ENCODE data around the gene F2RL1.
"Not testable (repeated sequence)": the region's sequence is repeated elsewhere in the genome, so short reads cannot be mapped to it uniquely, and the experiment has no call there.

The F2RL1 gene, protein sequence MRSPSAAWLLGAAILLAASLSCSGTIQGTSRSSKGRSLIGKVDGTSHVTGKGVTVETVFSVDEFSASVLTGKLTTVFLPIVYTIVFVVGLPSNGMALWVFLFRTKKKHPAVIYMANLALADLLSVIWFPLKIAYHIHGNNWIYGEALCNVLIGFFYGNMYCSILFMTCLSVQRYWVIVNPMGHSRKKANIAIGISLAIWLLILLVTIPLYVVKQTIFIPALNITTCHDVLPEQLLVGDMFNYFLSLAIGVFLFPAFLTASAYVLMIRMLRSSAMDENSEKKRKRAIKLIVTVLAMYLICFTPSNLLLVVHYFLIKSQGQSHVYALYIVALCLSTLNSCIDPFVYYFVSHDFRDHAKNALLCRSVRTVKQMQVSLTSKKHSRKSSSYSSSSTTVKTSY

GRCh38 chr5:76818844-76819831, at the start of gene F2RL1:
F2RL1 (plus strand) TSS chr5:76819030; CDS start chr5:76819183, 153 bp downstream.
- DNase-seq: no peak

DNA sequence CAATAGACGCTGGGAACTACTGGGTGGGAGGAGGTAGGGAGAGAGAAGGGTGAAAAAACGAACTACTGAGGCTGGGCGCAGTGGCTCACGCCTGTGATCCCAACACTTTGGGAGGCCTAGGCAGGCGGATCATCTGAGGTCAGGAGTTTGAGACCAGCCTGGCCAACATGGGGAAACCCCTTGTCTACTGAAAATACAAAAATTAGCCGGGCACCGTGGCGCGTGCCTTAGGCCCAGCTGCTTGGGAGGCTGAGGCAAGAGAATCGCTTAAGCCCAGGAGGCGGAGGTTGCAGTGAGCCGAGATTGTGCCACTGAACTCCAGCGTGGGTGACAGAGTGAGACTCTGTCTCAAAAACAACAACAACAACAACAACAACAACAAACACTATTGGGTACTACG, 47.8 kb upstream of the F2RL1 start:
- DNase-seq: not testable (repeated sequence)

DNA sequence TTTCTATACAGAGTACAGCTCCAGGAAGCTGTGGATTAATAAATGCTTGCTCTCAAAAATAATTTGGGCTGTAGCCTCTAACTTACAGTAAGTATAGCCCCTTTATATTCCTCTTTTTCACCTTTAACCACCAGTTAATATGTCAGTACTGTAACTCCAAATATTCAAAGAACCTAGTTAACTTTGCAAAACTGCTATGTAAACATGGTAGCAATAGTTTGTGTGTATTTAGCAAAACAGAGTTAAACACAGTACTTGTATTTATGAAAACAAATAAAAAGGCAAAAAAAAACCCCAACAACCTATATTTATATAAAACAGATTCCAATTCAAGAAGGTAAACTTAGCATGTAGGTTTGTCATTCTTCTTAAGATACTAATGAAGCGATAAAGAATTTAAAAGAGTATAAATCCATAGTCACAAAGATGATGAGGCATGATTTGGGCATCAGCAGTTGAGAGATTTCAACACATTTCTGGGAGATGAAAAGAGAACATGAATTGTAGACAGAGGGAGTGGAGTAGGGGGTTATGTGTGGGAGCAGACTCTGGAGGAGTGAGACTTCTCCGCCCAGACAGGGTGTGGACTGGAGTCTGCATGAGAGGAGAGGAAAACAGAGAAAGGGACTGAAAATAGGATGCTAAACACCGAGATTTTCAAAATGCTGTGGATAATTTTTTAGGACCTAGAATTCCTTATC, 47.0 kb upstream of the F2RL1 start:
- no peak for DNase-seq

GRCh38 chr5:76775921-76776320, 42.9 kb upstream of the F2RL1 start:
- no peak for DNase-seq

GRCh38 chr5:76776391-76776790, 42.4 kb upstream of the F2RL1 start:
- no peak for DNase-seq

- DNase-seq: not testable (repeated sequence)
Measured at GRCh38 chr5:76780616-76781015, 38.2 kb upstream of the F2RL1 start.

GRCh38 chr5:76781775-76782174, 37.1 kb upstream of the F2RL1 start:
- no peak for DNase-seq

- no peak for DNase-seq
Measured at GRCh38 chr5:76782444-76782843, 36.4 kb upstream of the F2RL1 start.

DNA sequence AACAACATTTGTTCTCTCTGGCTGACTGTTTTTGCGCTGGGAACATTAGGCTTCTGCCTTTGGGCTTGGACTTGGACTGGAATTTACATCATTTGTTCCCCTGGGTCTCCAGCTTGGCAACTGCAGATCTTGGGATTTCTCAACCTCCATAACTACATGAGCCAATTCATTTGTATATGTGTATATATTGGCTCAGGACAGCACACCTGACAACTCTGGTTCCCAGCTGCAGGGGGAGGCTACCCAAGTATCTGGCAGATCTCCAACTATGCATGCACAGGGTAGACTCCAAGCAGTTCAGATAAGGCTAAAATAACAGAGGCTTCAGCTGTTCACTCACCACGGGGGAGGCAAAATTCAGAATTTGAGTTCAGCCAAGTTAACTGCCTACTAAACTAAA, 31.6 kb upstream of the F2RL1 start:
- DNase-seq: no peak

GRCh38 chr5:76788362-76788761, 30.5 kb upstream of the F2RL1 start:
- no peak for DNase-seq

DNA sequence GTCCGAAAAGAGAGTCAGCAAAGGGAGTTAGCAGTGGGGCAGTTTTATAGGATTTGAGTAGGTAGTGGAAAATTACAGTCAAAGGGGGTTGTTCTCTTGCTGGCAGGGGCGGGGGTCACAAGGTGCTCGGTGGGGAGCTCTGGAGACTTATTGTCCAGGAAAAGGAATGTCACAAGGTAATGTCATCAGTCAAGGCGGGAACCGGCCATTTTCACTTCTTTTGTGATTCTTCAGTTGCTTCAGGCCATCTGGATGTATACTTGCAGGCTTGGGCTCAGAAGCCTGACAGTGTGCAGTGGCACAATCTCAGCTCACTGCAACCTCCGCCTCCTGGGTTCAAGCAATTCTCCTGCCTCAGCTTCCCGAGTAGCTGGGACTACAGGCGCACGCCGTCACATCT, 29.6 kb upstream of the F2RL1 start:
- DNase-seq: not testable (repeated sequence)

DNA sequence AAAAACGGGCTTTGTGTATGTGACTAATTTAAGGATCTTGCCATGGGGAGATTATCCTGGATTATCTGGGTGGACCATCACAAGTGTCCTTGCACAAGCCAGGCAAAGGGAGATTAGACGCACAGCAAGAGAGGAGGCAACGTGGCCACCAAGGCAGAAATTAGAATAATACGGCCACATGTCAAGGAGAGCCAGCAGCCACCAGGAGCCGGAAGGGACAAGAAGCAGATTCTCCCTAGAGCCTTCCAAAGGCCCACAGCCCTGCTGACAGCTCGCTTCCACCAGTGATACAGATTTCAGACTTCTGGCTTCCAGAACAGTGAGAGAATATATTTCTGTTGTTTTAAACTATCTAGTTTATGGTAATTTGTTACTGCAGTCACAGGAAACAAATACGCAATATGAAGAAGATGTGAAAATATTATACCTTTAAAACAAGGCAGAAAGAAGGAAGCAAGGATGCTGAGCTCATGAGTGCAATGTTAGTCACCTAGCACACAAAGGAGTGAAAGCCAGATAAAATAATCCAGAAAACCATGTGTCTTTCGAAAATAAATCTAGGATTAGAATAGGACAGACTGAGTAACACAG, 28.7 kb upstream of the F2RL1 start:
- DNase-seq: no peak

- DNase-seq: no peak
Measured at GRCh38 chr5:76790632-76791290, 28.1 kb upstream of the F2RL1 start.

DNA sequence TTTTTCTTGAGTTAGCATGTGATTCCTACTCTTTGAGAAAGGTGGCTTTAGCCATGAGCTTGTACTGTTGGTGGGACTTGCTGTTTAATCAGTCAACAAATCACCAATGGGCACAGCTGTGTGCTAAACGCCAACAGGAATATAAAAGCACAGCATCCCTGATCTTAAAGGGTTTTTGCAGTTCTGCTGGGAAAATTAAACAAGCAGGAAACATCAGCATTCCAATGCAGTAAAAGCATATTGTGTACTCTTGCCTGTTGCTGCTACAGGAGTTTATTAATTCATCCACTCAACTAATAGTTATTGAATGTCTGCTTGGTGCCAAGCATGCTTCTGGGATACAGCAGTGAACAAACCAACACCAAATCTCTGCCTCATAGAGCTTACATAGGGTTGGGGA, 27.4 kb upstream of the F2RL1 start:
- DNase-seq: no peak

DNA sequence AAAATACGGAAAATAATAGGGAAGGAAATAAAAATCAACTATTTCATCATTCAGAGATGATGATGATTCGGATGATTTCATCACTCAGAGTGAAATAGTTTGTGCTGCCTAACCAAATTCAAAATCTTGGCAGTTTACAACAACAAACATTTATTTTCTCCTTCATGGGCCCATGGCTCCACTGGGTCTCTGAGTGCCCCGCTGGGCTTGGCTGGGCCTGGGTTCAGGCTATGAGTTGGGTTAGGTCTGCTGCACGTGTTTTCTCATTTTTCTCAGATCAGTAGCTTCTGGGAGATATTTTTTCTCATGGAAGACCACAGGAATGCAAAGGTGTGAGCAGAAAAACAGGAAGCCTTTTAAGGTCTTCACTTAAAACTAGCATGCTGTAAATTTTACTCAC, 24.0 kb upstream of the F2RL1 start:
- DNase-seq: no peak

DNA sequence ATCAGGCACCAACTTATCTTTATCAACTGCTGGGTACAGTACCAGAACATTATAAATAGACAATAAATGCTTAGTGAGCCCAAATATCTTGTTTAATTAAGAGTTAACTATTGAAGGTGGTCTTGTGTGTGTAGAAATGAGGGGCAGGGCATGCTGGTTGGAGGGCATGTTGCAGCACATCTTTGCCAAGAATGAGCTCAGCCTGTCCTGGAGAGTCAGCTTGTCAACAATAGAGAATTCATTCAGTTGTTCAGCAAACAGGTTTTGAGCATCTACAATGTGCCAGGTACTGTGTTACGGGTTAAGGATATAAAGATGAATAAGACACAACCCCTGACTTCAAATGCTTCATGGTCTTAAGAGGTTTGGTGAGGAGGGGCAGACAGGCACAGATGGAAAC, 19.2 kb upstream of the F2RL1 start:
- no peak for DNase-seq

DNA sequence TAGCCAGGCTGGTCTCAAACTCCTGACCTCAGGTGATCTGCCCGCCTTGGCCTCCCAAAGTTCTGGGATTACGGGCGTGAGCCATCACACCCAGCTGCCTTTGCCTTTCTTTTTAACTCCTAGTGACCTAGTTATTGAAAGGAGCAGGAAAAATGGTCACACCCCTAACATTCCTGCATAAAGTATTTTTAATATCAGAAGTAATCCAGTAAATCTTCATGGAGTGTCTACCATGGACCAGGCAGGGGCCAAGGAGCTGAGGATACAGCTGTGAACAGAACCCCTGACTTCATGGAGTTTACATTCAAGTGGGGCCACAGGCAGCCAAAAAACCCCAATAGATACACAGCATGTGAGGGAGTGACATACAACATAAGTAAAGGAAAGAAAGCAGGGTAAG, 18.3 kb upstream of the F2RL1 start:
- no peak for DNase-seq

DNA sequence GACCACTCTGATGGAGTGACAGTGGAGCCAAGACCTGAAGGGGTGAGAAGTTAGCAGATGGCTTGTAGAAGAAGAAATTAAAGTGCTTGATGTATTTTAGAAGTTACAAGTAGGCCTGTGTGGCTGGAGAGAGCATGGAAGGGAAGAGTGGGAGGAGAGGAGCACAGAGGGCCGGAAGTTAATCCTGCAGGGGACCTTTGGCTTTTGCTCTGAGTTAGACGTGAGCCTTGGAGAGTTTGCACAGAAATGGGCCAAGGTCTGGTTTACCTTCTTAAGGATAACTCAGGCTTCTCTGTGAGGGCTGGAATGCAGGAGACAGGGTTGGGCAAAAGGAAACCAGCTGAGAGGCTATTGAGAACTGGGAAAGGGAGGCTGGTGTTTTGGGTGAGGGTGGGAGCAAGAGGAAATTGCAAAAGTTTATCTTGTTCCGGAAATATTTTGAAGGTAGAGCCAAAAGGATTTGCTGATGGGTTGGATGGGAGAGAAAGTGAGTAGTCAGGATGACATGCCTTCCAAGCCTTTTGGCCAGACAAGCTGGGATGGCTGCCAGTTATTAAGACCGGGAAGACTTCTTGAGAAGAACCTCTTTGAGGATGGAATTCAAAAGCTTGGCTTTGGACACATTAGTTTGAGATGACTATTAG, 17.5 kb upstream of the F2RL1 start:
- no peak for DNase-seq

GRCh38 chr5:76801803-76802195, 17.0 kb upstream of the F2RL1 start:
- DNase-seq: no peak

DNA sequence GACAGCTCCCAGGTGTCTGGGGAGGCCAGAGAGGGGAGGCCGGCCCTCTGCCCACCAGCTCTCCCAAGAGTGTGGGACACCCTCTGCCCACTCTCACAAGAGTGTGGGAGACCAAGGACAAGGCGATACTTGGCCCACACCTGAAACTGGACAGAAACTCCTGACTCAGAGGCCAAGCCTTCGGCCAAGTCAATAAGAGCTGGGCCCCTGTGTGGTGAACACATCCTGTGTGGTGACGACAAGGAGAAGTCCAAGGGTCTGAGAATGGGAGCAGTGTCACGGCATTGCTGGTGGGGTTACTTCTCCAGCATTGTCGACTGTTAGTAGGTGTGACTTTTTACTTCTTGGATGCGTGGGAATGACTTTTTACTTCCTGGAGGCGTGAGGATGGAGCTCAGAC, 14.6 kb upstream of the F2RL1 start:
- no peak for DNase-seq

- no peak for DNase-seq
Measured at GRCh38 chr5:76805821-76806505, 12.9 kb upstream of the F2RL1 start.

All from NCI-H1092 (cell line).